A172 (cell line): ENCODE data around the gene ZDHHC19. TPM values are rescaled to one million over a fixed set of nuclear protein-coding genes. Genes with fewer than 3 reads are reported as not detected.
"Not testable (repeated sequence)": the region's sequence is repeated elsewhere in the genome, so short reads cannot be mapped to it uniquely, and the experiment has no call there.

ENCODE experiments used
- DNase-seq: peaks from one replicate; pipeline ENCODE4 v3.0.0-alpha.2; 2015; ENCODE audit warnings: low spot score
- total RNA-seq: library from RNA; depleted of rRNA; stranded (reverse); fragments of >200 nt; shearing (Covaris generic); gene quantifications from 2 replicates; pipeline ENCODE4 v1.2.3, GENCODE V29; 2014

The ZDHHC19 gene
- total RNA-seq, 1 experiment from 2014 or later, result not detected

DNA sequence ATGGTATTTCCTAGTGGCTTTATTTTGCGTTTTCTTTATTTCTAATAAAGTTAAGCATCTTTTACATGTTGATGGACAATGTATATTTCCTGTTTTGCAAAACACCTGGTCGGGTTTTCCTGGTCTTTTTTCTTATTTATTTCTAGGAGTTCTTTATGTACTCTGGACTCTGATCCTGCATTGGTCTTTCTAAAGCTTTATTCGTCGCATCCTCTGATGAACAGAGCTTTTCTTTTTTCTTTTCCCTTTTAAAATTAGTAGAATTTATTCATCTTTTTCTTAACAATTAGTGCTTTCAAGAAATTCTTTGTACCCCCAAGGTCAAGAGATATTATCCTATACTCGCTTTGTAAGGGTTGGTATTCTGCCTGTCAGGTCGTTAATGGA is 32.2 kb downstream of the ZDHHC19 start:
- no peak for DNase-seq

DNA sequence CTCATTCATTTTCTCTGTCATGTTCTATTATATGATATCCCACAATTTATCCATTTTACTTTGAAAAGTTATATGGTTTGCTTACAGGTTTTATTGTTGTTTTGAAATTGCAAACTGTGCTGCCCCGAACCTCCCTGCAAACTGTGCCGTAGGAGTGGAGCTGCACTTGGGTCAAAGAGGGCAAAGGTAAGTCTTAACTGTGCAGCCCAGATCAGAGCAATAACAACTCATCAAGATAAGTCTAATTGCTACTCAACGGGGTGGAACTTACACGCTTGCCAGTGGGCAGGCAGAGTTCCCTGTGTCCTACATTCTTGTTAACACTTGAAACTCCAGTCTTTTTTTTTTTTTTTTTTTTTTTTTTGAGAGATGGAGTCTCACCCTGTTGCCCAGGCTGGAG is 33.2 kb downstream of the ZDHHC19 start:
- DNase-seq, result no peak

DNA sequence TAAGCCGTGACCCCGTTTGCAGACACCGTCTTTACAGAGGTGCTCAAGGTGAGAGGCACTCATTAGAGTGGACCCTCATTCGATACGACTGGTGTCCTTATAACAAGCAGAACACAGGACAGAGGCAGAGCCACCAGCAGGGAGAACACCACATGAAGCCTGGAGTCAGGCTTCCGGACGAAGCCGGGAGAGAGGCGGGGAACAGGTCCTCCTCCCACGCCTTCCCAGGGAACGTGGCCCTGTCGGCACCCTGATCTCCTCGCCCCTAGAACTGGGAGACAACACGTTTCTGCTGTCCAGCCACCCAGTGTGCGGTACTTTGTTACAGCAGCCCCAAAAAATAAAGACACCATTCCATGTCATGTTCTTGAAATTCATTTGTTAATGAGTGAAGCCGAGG is 33.6 kb downstream of the ZDHHC19 start:
- DNase-seq, result no peak

DNA sequence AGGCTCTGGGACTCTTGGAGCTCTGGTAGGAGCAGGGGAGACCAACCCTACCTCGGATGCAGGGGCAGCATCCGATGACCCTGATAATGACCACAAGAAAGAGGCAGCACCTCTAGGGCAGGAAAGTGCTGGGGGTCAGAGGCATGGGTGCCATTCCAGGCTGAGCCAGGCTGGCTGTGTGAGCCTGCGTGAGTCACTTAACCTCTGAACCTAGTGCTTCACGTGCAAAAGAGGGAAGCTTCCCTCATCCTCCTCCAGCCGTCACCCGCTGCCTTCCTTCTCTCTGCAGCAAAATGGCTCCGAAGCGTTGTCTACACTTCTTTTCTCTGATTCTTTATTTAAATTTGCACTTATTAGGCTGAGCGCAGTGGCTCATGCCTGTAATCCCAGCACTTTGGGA is 35.5 kb downstream of the ZDHHC19 start:
- no peak for DNase-seq

DNA sequence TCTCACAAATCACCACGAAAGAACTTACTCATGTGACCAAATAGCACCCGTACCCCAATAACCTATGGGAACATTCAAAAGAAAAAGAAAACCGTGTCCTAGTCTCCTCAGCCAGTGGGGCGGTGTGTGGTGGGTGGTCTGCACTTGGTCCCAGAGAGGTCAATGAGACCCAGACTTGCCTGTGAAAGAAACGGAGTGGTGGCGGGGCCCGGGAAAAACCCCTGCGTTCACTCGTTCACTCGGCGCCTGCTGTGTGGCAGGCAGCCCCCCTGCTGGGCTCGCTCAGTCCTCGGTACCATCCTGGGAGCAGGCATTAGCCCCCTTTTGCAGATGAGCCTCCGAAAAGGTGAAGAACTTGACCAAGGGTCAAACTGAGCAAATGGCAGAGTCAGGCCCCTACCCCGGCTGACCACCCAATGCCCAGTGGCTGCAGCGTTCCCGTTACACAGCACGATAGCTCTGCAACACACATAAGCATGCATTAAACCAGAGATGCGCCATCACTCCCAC is 36.0 kb downstream of the ZDHHC19 start:
- DNase-seq, result no peak

DNA sequence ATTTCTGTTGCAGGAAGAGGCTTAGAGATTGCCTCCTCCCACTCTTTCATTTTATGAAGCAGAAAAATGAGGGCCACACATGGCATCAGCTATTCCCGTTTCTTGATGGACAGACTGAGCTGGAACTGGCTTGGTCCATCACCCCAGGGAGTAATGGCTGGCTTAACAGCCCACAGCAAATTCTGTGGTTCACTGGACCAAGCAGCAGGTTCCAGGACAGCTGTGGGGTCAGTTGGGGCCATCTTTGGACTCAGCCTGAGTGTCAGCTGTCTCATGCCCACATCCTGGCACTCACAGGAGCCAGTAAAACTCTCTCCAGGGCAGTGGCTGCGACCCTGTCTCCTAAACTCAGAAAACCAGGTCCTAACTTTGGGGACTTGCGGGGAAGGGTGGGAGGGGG is 36.5 kb downstream of the ZDHHC19 start:
- no peak for DNase-seq

DNA sequence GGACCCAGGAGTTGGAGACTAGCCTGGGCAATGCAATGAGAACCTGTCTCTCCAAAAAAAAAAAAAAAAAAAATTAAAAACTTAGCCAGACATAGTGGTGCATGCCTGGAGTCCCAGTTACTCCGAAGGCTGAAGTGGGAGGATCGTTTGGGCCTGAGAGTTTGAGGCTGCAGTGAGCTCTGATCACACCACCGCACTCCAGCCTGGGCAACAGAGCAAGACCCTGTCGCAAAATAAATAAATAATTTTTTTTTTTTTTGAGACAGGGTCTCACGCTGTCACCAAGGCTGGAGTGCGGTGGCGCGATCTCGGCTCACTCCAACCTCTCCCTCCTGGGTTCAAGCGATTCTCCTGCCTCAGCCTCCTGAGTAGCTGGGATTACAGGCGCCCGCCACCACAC is 40.9 kb downstream of the ZDHHC19 start:
- DNase-seq, result not testable (repeated sequence)

DNA sequence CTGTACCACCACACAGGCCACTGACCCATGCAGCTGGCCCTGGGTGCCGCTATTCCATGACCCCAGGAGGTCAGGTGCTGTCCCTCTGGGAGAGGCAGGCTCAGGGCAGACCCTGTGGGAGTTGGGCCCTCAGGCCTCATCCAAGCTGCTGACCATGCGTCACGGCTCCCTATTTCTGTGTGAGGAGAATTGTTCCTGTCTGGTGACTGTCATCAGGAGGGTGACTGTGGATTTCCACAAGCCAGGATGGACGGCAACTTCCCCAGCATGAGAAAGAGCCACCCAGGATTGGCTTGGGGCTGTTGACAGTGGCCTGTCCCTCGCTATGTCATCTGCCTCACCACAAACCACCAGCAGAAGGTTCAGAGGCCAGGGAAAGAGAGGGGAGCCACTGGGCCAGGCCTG is 41.4 kb downstream of the ZDHHC19 start:
- no peak for DNase-seq

DNA sequence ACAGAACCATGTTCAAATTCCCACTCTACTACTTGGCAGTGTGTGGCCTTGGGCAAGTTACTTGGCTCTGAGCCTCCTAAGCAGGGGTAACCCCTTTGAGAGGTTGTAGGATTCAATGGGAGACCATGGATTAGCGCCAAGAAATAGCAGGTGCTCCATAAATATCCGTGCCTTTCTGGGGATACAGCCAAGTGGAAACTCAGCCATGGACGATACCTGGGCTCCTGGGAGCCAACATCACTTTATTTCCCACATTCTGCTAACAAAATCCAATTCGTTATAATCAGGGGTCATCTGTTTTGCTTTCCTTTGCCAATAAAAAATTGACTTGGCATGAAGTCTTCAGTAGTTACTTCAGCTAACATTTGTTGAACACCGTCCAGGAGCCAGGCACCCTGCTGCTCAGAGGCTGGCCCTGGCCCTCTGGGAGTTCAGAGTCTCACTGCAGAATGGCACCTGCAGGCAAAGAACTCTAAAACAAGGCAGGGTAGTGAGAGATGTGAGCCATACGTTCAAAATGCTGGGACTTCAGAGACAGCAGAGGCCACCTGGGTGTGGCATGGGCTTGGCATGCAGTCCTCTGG is 42.3 kb downstream of the ZDHHC19 start:
- peak; percentile 68 for DNase-seq

DNA sequence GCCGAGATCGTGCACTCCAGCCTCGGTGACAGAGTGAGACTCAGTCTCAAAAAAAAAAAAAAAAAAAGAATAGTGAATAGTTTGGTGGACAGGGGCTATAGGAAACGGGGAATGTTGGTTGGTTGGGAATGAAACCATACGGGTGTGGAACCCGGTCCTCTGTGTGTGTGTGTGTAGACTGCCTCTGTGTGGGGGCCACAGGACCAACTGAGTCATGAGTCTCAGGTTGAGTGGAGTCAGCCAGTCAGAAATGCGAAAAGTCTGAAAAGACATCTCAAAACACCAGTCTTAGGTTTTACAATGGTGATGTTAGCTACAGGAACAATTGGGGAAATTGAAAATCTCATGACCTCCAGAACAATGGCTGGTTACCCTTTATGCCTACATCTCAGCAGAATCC is 44.5 kb downstream of the ZDHHC19 start:
- no peak for DNase-seq

DNA sequence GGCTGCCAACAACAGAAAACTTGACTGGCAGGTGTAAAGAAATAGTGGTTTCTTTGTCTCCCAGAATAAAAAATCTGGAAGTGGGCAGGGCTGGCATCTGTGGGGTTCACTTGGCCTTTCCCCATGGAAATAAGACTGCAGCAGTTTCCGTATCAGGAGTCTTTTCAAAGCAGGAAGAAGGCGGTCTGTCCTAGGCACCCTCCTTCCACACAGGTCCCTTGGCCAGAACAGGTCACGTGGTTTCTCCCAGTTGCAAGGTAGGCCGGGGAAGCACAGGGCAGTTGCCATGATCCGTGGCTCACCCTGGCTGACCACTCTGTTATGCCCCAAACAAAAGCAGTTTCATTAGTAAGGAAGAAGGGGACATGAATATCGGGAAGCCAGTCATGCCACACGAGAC is 45.4 kb downstream of the ZDHHC19 start:
- DNase-seq, result no peak

DNA sequence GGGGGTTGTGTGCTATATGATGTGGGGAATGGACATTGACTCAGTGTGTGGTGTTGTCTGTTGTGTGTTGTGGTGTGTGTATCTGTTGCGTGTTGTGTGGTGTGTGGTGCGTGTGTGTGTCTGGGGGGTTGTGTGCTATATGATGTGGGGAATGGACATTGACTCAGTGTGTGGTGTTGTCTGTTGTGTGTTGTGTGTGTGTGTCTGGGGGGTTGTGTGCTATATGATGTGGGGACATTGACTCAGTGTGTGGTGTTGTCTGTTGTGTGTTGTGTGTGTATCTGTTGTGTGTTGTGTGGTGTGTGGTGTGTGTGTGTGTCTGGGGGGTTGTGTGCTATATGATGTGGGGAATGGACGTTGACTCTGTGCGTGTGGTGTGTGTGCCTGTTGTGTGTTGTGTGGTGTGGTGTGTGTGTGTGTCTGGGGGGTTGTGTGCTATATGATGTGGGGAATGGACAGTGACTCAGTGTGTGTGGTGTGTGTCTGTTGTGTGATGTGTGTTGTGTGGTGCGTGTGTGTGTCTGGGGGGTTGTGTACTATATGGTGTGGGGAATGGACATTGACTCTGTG is 46.1 kb downstream of the ZDHHC19 start:
- not testable (repeated sequence) for DNase-seq

DNA sequence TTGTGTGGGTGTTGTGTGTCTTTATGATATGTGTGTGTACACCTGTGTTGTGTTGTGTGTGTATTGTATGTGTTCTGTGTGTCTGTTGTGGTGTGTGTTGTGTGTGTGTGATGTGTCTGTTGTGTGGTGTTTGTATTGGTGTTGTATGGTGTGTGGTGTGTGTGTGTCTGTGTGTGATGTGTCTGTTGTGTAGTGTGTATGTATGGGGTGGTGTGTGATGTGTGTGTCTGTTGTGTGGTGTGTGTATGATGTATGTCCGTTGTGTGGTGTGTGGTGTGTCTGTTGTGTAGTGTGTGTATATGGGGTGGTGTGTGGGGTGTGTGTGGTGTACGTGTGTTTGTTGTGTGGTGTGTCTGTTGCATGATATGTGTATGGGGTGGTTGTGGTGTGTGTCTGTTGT is 46.6 kb downstream of the ZDHHC19 start:
- no peak for DNase-seq

DNA sequence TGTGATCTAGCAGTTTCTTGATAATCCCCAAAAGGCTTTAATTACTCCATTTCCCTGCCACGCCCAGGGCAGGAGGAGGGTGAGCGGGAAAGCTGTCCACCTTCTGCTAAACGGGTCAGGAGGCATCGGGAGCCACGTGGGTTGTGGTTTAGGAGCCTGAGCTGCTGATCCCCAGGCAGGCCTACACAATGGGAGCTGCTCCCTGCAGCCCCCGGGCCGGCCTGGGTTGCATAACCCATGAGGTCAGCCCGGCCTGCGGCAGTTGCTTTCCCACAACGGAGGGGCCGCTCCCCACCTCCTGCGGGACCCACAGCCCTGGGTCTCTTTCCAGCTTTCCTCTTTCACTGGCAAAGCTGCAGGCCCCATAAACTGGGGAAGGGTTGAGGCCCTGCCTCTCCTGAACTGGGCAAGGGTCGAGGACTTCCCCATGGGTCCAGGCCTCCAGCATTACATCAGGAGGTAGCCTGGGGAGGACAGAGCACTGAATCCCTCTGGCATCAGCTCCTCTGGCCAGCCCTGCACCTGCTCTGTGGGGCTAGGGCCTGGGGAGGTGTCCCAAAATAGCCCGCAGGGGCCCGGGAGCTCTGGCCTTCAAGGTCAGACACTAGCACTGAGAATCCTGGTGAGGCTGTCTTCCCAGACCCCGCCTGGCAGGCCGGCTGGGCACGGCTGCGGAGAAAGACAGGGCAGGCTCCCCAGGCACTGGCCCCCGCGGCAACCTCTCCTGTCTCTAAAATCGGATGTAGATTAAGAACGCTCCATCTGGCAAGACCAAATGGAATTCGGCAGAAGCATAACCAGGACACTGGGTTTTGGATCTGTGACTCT is 47.3 kb downstream of the ZDHHC19 start:
- no peak for DNase-seq

DNA sequence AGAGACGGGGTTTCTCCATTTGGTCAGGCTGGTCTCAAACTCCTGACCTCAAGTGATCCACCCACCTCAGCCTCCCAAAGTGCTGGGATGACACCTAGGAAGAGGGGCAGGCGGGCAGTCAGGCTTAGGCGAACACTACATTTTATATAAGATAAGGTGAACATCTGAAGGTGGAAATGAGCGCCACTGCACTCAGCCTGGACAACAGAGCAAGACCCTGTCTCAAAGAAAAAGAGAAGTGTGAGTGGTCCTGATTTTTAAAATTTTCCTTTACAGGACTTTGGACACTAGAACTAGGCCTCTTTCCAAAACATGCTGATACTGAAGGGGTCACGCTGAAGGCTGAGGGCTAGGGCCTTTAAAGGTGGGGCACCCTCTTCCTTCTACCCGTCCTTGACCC is 48.0 kb downstream of the ZDHHC19 start:
- DNase-seq, result no peak

DNA sequence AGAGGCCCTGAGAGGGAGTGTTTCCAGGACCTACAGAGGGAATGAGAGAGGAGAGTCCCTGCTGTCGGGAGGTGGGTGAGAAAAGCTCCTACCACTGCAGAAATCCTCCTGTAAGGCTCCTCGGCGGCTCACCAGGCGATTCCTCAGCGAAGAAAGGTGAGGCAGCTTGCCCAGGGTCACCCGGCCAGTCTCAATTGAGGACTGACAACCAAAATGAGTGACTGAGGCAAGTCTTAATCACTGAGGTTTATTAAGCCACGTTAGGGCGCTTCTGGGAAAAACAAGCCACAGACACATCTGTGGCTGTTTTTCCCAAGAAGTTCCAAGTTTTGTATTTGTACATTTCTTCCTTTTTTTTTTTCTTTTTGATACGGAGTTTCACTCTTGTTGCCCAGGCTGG is 48.5 kb downstream of the ZDHHC19 start:
- no peak for DNase-seq

DNA sequence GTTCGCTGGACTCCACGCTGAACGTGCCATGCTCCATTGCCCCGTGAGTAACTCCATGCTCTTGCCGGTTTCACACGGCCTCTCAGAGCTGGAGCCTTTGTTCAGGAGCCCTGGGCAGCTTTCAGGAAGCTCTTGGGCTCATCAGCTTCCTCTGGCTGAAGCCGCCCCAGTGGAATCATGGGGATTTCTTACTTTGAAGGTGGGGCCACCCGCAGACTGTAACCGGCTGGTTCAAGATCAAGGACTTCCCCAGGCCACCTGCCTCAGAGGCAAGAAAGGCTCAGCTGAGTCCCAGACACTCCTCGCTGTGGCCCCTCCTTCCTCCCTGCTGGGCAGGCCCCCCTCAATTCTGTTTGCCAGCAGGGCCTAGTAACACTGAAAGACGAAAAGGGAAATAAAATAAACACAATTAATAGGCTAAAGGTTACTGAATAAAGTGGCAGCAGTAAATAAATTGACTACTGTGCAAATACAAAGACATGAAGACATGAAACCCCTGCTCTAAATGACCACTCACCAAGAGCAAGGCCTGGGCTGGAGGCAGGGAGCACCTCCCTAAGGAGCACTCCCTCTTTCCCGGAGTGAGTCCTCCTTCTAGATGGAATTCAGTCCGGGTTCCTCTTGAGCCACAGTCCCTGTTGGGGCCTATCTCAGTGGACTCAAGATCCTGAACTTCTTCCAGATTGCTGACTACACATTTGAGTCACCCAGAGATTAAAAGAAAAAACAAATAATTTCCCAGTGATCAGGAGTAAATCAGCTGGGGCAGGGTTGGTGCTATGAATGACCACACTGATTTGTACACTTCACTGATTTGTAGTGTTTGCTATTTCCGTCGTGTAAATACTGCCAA is 51.0 kb downstream of the ZDHHC19 start:
- peak; percentile 58 for DNase-seq

DNA sequence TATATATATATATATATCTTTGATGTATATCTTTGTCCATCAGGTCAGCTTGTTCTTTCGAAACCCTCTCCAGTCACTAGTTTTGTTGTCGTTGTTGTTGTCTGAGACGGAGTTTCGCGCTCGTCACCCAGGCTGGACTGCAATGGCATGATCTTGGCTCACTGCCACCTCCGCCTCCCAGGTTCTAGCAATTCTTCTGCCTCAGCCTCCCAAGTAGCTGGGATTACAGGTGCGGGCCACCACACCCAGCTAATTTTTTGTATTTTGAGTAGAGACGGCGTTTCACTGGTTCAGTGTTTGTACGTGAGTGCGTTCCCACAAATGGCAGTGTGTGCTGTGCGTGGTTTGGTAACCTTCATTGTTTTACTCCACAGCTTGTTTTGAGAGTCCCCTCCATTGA is 51.7 kb downstream of the ZDHHC19 start:
- no peak for DNase-seq

DNA sequence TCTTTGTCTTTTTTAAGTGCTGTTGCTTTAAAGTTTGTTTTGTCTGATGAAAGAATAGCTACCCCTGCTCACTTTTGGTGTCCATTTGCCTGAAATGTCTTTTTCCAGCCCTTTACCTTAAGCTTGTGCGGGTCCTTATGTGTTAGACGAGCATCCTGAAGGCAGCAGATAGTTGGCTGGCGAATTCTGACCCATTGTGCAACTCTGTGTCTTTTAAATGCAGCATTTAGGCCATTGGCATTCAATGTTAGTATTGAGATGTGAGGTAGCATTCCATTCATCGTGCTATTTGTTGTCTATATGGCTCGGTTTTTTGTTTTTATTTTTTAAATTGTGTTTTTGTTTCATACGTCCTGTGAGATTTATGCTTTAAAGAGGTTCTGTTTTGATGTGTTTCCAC is 55.0 kb downstream of the ZDHHC19 start:
- DNase-seq, result no peak

DNA sequence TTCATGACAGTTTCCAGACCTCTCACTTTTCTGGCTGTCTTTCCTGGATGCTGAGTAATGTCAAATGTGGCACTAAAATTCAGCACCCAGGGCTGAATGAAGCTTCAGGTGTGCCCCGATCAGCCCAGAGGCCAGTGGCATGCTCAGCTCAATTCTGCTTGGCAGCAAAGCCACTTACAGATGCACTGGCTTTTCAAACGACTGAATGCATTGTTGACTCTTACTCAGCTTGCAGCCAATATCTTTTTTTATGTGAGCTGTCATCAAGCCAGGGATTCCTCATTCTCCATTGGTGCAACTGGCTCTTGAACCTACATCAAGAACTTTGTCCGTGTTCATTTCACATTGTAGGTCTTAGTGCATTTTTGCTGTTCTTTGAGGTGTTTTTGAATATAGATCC is 60.7 kb downstream of the ZDHHC19 start:
- no peak for DNase-seq

DNA sequence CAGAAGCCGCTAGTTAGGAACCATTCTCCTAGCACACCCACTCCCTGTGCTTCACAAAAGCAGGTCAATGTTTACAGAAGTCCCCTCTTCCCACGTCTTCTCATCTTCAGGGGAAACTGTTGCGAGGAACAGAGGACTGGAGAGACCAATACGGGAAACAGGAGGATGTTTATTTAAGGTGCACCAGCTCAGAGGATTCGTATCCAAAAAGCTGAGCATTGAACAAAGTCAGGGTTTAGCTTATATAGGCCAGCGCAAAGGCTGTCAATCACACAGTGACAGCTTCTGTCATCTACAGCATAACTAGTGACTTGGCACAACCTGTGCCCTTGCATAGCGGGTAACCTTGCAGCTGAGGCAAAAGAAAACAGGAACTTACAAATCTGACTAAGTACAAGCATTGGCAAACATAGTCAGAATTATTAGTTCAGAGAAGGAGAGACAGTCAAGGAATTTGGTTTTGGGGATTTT is 61.3 kb downstream of the ZDHHC19 start:
- no peak for DNase-seq

DNA sequence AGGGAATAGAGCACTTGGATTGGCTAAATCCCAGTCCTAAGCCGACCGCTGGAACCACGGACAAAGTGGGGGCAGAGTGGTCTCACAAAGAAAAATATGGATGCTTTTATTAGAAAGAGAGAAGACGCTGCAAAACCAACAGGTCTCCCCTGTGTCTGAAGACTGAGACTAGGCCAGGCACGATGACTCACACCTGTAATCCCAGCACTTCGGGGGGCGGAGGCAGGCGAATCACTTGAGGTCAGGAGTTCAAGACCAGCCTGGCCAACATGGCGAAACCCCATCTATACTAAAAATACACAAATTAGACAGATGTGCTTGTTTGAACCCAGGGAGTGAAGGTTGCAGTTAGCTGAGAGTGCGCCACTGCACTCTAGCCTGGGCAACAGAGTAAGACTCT is 61.8 kb downstream of the ZDHHC19 start:
- no peak for DNase-seq
